ENCODE data around the gene SPN. TPM values are rescaled to one million over a fixed set of nuclear protein-coding genes. Genes with fewer than 3 reads are reported as not detected.

The SPN gene
- total and polyA plus RNA-seq, 7 donors: 0.13 to 1.5 (median 0.54) TPM

- Histone ChIP-seq H3K36me3 (ENCODE audit: insufficient read depth in 1 of 2, low read depth in 1 of 2) (no peaks in the 10 kb centered on the region), H3K27me3 (ENCODE audit: insufficient read depth in 3 of 3, low read length in 2 of 3) (peaks cover 0 to 1% (median 0%) of the 10 kb centered on the region in 3 donors), H3K9me3 (no peaks in the 10 kb centered on the region), H3K4me3 (no peak overlapping the region), H3K4me1 (no peaks in the 10 kb centered on the region), H3K27ac (no peak overlapping the region)
- WGBS, 3 donors: 96 to 98% (median 97%) methylated on average over 12 of the region's 12 CpGs
- no peak for TF ChIP-seq CTCF (IDR thresholded peaks at IDR 0.05)
- intact Hi-C loops (cut with DNase I): no loop called here
- ATAC-seq (no peak), DNase-seq (no peak)
Observed at GRCh38 chr16:29667755-29668154, 4.7 kb downstream of the SPN start.

DNA sequence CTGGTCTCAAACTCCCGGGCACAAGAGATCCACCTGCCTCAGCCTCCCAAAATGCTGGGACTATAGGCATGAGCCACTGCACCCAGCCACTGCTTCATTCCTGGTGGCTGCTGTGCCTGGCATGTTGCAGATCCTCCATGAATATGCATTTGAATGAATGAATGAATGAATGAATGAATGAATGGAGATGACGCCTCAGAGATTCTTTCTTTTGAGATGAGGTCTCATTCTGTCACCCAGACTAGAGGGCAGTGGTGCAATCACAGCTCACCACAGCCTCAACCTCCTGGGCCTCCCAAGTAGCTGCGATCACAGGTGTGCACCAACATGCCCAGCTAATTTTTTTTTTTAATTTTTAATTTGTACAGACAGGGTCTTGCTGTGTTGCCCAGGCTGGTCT is 5.2 kb downstream of the SPN start:
- TF ChIP-seq CTCF (IDR thresholded peaks at IDR 0.05): no peak
- H3K4me1 ChIP-seq: no peaks in the 10 kb centered on the region
- no peaks in the 10 kb centered on the region for H3K36me3 ChIP-seq (ENCODE audit: insufficient read depth in 1 of 2, low read depth in 1 of 2)
- H3K9me3 ChIP-seq: no peaks in the 10 kb centered on the region
- no peak overlapping the region for H3K4me3 ChIP-seq
- peaks cover 0 to 1% (median 0%) of the 10 kb centered on the region in 3 donors for H3K27me3 ChIP-seq (ENCODE audit: insufficient read depth in 3 of 3, low read length in 2 of 3)
- no peak overlapping the region for H3K27ac ChIP-seq
- WGBS, 3 donors: 85 to 94% (median 91%) methylated on average over 3 of the region's 3 CpGs
- intact Hi-C loops (cut with DNase I): no loop called here
- ATAC-seq (no peak), DNase-seq (no peak)

GRCh38 chr16:29673501-29673900 is 10.5 kb downstream of the SPN start:
- intact Hi-C loops (cut with DNase I): no loop called here
- no peaks in the 10 kb centered on the region for H3K9me3 ChIP-seq
- TF ChIP-seq CTCF (IDR thresholded peaks at IDR 0.05): no peak
- H3K4me1 ChIP-seq: no peaks in the 10 kb centered on the region
- no peak overlapping the region for H3K27ac ChIP-seq
- H3K36me3 ChIP-seq (ENCODE audit: insufficient read depth in 1 of 2, low read depth in 1 of 2): no peaks in the 10 kb centered on the region
- WGBS, 3 donors: 93 to 96% (median 94%) methylated on average over 6 of the region's 6 CpGs
- no peak for ATAC-seq
- H3K27me3 ChIP-seq (ENCODE audit: insufficient read depth in 3 of 3, low read length in 2 of 3): no peaks in the 10 kb centered on the region
- no peak overlapping the region for H3K4me3 ChIP-seq
- no peak for DNase-seq

- no peaks in the 10 kb centered on the region for H3K9me3 ChIP-seq
- no peak overlapping the region for H3K27ac ChIP-seq
- no peak overlapping the region for H3K4me3 ChIP-seq
- peak; percentile 29 to 71 for DNase-seq
- no peak for TF ChIP-seq CTCF (IDR thresholded peaks at IDR 0.05)
- 8 to 16% (median 11%) methylated on average over 13 of the region's 13 CpGs for whole genome bisulfite sequencing, 3 donors
- H3K27me3 ChIP-seq (ENCODE audit: insufficient read depth in 3 of 3, low read length in 2 of 3): no peaks in the 10 kb centered on the region
- ATAC-seq: peak; percentile 31 to 80 (median 58)
- no peaks in the 10 kb centered on the region for H3K4me1 ChIP-seq
- intact Hi-C loops (cut with DNase I): no loop called here
- H3K36me3 ChIP-seq (ENCODE audit: insufficient read depth in 1 of 2, low read depth in 1 of 2): no peaks in the 10 kb centered on the region
Observed at GRCh38 chr16:29674188-29674587, 11.1 kb downstream of the SPN start.

All from psoas muscle (tissue), 8 donors.